Liver (tissue), 9 donors: ENCODE measurements around the gene SLBP. TPM values are rescaled to one million over a fixed set of nuclear protein-coding genes. Genes with fewer than 3 reads are reported as not detected.

Source experiments
- DNase-seq: peaks from one replicate; pipeline ENCODE4 v3.0.0-alpha.2; 2017; ENCODE audit warnings: low spot score
- H3K27ac ChIP-seq, 2 donors: one replicate each; pipeline ENCODE4 v1.7.0; 2013; ENCODE audit warnings: inconsistent platforms in 2 of 2, low read length in 2 of 2, control low read depth in 1 of 2, low read depth in 1 of 2, mild to moderate bottlenecking in 1 of 2
- H3K27me3 ChIP-seq, 4 donors: one replicate each; pipeline versions ENCODE4 v1.6.1 to v1.7.0; 2013; ENCODE audit warnings: low read length in 3 of 4, inconsistent platforms in 1 of 4, mild to moderate bottlenecking in 1 of 4, moderate library complexity in 1 of 4; ENCODE audit not compliant: control insufficient read depth in 4 of 4, insufficient read depth in 4 of 4
- H3K36me3 ChIP-seq, 4 donors: one replicate each; pipeline versions ENCODE4 v1.6.1 to v1.7.0; 2013; ENCODE audit warnings: low read length in 3 of 4, mild to moderate bottlenecking in 3 of 4, low read depth in 1 of 4, moderate library complexity in 1 of 4; ENCODE audit not compliant: control insufficient read depth in 4 of 4, insufficient read depth in 3 of 4
- H3K4me1 ChIP-seq, 4 donors: one replicate each; pipeline versions ENCODE4 v1.6.1 to v1.7.0; 2013; ENCODE audit warnings: low read length in 3 of 4, mild to moderate bottlenecking in 3 of 4, moderate library complexity in 1 of 4; ENCODE audit not compliant: control insufficient read depth in 4 of 4, insufficient read depth in 4 of 4
- H3K4me3 ChIP-seq, 3 donors: one replicate each; pipeline versions ENCODE4 v1.6.1 to v1.7.0; 2013; ENCODE audit warnings: low read length in 3 of 3, control low read depth in 1 of 3, low read depth in 1 of 3, mild to moderate bottlenecking in 1 of 3
- H3K9ac ChIP-seq, 2 donors: one replicate each; pipeline ENCODE4 v1.7.0; 2013; ENCODE audit warnings: low read length in 2 of 2, mild to moderate bottlenecking in 2 of 2, moderate library complexity in 2 of 2, control low read depth in 1 of 2, low read depth in 1 of 2
- H3K9me3 ChIP-seq, 4 donors: one replicate each; pipeline versions ENCODE4 v1.6.1 to v1.7.0; 2013; ENCODE audit warnings: low read length in 3 of 4; ENCODE audit not compliant: control insufficient read depth in 4 of 4
- CTCF ChIP-seq: fragments of 150-350 bp; IDR thresholded peaks from 2 replicates; pipeline ENCODE4 v1.5.1; 2017; ENCODE audit warnings: improper control_type of control experiment, low read depth, low read length; ENCODE audit not compliant: missing input control
- EGR1 ChIP-seq, 2 donors: IDR thresholded peaks; 2 replicates each; pipeline ENCODE4 v1.6.1; 2016 to 2018; ENCODE audit warnings: antibody characterized with exemption in 2 of 2, low read depth in 2 of 2
- FOXA1 ChIP-seq: IDR thresholded peaks from 2 replicates; pipeline ENCODE4 v1.6.1; 2016; ENCODE audit warnings: antibody characterized with exemption
- FOXA2 ChIP-seq: IDR thresholded peaks from 2 replicates; pipeline ENCODE4 v1.6.1; 2016; ENCODE audit warnings: antibody characterized with exemption
- HNF4A ChIP-seq, 2 donors: conservative IDR thresholded peaks; 2 replicates each; pipeline ENCODE4 v1.6.1; 2016; ENCODE audit warnings: antibody characterized with exemption in 2 of 2, mild to moderate bottlenecking in 2 of 2
- HNF4G ChIP-seq: IDR thresholded peaks from 2 replicates; pipeline ENCODE4 v1.6.1; 2016; ENCODE audit warnings: antibody characterized with exemption
- JUND ChIP-seq, 2 donors: IDR thresholded peaks; 2 replicates each; pipeline ENCODE4 v1.6.1; 2016; ENCODE audit warnings: antibody characterized with exemption in 2 of 2
- MAX ChIP-seq: IDR thresholded peaks from 2 replicates; pipeline ENCODE4 v1.6.1; 2016; ENCODE audit warnings: antibody characterized with exemption
- NR2F2 ChIP-seq: IDR thresholded peaks from 2 replicates; pipeline ENCODE4 v1.6.1; 2016; ENCODE audit warnings: antibody characterized with exemption
- REST ChIP-seq: IDR thresholded peaks from 2 replicates; pipeline ENCODE4 v1.6.1; 2016; ENCODE audit warnings: antibody characterized with exemption, mild to moderate bottlenecking
- RXRA ChIP-seq, 2 donors: IDR thresholded peaks; 2 replicates each; pipeline ENCODE4 v1.6.1; 2017 to 2018; ENCODE audit warnings: antibody characterized with exemption in 2 of 2, mild to moderate bottlenecking in 1 of 2
- SP1 ChIP-seq: IDR thresholded peaks from 2 replicates; pipeline ENCODE4 v1.6.1; 2018; ENCODE audit warnings: antibody characterized with exemption, mild to moderate bottlenecking
- TAF1 ChIP-seq: conservative IDR thresholded peaks from 2 replicates; pipeline ENCODE4 v1.6.1; 2016; ENCODE audit warnings: antibody characterized with exemption, mild to moderate bottlenecking
- YY1 ChIP-seq: IDR thresholded peaks from 2 replicates; pipeline ENCODE4 v1.6.1; 2016; ENCODE audit warnings: antibody characterized with exemption, mild to moderate bottlenecking
- WGBS: extraction: QIAGEN DNeasy Blood & Tissue Kit; methylation state at CpG from one replicate; pipeline ENCODE4 v1.1.7; 2013; 5-methylcytosine and 5-hydroxymethylcytosine counted together
- polyA plus RNA-seq, 2 donors: library from polyadenylated mRNA; stranded (reverse) in 1 of 2; unstranded in 1 of 2; fragments of 200-250 nt in 1 of 2; fragments of >200 nt in 1 of 2; fragmentation: Nextera tagmentation in 1 of 2; extraction: Ambion mirVana in 1 of 2; gene quantifications; one replicate each; pipeline versions ENCODE4 v1.2.1 to v1.2.3, GENCODE V29; 2013 to 2015
- total RNA-seq, 2 donors: library from RNA; depleted of rRNA; stranded (reverse); fragments of >200 nt; gene quantifications; one replicate each; pipeline ENCODE4 v1.2.3, GENCODE V29; 2014
- donor health status: healthy.
- donor health status: healthy.
- donor health status: healthy.
- donor health status: healthy.
- donor health status: healthy.

Gene SLBP
- total and polyA plus RNA-seq, 4 donors, result 14.7 to 64.4 (median 17.4) TPM

GRCh38 chr4:1720163-1720983, 8.3 kb upstream of the SLBP start (continued):
- no peak for TF ChIP-seq REST

GRCh38 chr4:1718095-1718850, 6.2 kb upstream of the SLBP start:
- H3K27ac ChIP-seq, result peak overlapping the region; percentile 94 to 95
- peaks cover 18 to 63% (median 45%) of the 10 kb centered on the region in 4 donors for H3K4me1 ChIP-seq
- 35% methylated on average over 31 of the region's 31 CpGs for WGBS
- peak overlapping the region in 1 of 3 donors; percentile 20 for H3K4me3 ChIP-seq
- no peaks in the 10 kb centered on the region for H3K9me3 ChIP-seq
- TF ChIP-seq NR2F2 (no peak), RXRA (IDR thresholded peaks at IDR 0.05) (peak; percentile 44 to 55), TAF1 (no peak), REST (no peak), CTCF (no peak), YY1 (no peak), SP1 (no peak), EGR1 (IDR thresholded peaks at IDR 0.05; ENCODE audit: low read depth in 2 of 2) (no peak), MAX (peak; percentile 76), HNF4A (conservative IDR thresholded peaks at IDR 0.05) (peak; percentile 23 to 46), FOXA2 (peak; percentile 72), FOXA1 (peak; percentile 17), JUND (IDR thresholded peaks at IDR 0.05) (no peak), HNF4G (no peak)
- peak overlapping the region; percentile 45 to 79 for H3K9ac ChIP-seq
- peaks cover 0 to 2% (median under 1%) of the 10 kb centered on the region in 4 donors for H3K36me3 ChIP-seq
- DNase-seq, result no peak
- no peaks in the 10 kb centered on the region for H3K27me3 ChIP-seq
